ENCODE results near the gene UNC5A.

DNA sequence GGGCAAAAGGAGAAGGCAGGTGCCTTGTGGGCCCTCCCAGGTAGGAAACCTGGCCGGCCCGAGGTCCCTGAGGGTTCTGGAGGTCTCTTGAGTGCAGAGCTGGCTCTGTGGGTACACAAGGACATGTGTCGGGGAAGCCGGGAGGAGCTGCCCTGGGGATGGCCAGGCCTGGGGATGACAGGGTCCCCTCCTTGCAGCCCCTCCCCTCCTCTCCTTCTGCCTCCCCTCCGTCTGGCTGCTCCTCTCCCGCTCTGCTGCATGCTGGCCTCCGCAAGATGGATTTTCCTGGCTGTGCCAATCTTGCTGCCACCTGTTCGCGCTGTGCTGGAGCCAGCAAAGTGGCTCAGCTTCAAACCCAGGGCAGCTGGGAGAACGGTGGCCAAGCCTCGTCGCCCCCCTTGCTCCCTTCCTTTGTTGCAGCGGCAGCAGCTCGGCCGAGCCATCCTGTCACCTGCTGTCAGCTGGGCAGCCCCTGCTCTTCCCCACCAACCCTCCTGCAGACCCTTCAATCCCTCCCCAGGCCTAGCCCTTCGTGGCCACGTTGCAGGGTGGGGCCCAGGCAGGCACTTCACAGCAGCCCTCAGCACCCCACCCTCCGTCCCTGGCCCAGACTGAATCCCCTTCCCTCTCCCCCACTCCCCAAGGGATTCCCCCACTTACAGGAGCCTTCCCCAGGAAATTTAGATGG is 17.6 kb upstream of the UNC5A start:
- TF ChIP-seq EZH2 (IDR thresholded peaks at IDR 0.05; ENCODE audit: low read depth) = no peak
- TF ChIP-seq, protein P1, sequence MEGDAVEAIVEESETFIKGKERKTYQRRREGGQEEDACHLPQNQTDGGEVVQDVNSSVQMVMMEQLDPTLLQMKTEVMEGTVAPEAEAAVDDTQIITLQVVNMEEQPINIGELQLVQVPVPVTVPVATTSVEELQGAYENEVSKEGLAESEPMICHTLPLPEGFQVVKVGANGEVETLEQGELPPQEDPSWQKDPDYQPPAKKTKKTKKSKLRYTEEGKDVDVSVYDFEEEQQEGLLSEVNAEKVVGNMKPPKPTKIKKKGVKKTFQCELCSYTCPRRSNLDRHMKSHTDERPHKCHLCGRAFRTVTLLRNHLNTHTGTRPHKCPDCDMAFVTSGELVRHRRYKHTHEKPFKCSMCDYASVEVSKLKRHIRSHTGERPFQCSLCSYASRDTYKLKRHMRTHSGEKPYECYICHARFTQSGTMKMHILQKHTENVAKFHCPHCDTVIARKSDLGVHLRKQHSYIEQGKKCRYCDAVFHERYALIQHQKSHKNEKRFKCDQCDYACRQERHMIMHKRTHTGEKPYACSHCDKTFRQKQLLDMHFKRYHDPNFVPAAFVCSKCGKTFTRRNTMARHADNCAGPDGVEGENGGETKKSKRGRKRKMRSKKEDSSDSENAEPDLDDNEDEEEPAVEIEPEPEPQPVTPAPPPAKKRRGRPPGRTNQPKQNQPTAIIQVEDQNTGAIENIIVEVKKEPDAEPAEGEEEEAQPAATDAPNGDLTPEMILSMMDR (conservative IDR thresholded peaks at IDR 0.05) = no peak

Data from PC-9 (cell line).